Upper lobe of left lung (tissue), 4 donors: ENCODE measurements around the gene ASTN1.

ENCODE experiments used
- POLR2AphosphoS5 ChIP-seq, 2 donors: sonication (generic); formaldehyde crosslinking; IDR thresholded peaks; one replicate each; pipeline ENCODE4 v1.5.1; 2017; ENCODE audit warnings: antibody characterized with exemption in 2 of 2
- TF ChIP-seq, protein P1 (sequence below), 6 experiments: fragments of 450-650 bp in 4 of 6; fragments of 200-600 bp in 2 of 6; sonication (generic) in 2 of 6; IDR thresholded peaks; one replicate each; pipeline ENCODE4 v1.5.1; 2016 to 2019; ENCODE audit warnings: antibody characterized with exemption in 6 of 6

DNA sequence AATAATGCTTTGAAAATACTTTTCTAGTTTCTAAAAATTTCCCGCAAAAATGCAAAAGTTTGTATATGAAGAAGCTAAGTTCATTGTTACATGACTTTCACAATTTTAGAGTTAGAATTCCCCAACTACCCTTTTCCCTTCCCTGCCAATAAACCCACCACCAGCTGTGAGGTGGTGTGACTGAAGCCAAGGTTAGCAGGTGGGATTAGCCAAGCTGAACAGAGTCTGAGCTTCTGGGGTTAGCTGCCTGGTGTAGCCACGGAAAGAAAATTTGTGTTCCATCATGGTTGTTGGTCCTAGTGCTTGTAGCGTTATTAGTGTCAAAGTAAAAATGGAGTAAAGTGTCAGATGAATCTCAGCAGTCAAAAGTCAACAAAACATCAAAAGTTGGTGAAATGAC is 110.9 kb downstream of the ASTN1 start:
- TF ChIP-seq, protein P1, sequence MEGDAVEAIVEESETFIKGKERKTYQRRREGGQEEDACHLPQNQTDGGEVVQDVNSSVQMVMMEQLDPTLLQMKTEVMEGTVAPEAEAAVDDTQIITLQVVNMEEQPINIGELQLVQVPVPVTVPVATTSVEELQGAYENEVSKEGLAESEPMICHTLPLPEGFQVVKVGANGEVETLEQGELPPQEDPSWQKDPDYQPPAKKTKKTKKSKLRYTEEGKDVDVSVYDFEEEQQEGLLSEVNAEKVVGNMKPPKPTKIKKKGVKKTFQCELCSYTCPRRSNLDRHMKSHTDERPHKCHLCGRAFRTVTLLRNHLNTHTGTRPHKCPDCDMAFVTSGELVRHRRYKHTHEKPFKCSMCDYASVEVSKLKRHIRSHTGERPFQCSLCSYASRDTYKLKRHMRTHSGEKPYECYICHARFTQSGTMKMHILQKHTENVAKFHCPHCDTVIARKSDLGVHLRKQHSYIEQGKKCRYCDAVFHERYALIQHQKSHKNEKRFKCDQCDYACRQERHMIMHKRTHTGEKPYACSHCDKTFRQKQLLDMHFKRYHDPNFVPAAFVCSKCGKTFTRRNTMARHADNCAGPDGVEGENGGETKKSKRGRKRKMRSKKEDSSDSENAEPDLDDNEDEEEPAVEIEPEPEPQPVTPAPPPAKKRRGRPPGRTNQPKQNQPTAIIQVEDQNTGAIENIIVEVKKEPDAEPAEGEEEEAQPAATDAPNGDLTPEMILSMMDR (IDR thresholded peaks at IDR 0.05), result no peak
- TF ChIP-seq POLR2AphosphoS5 (IDR thresholded peaks at IDR 0.05), result no peak
